Medulla oblongata (tissue), 1 donor: ENCODE results near the gene PRSS33.
A peak's percentile ranks its signal among the peaks of the same experiment; 100 is the strongest.

Source experiments
- DNase-seq: peaks from one replicate; pipeline ENCODE4 v3.0.0-alpha.2; 2015; ENCODE audit errors: extremely low spot score

The PRSS33 gene

DNA sequence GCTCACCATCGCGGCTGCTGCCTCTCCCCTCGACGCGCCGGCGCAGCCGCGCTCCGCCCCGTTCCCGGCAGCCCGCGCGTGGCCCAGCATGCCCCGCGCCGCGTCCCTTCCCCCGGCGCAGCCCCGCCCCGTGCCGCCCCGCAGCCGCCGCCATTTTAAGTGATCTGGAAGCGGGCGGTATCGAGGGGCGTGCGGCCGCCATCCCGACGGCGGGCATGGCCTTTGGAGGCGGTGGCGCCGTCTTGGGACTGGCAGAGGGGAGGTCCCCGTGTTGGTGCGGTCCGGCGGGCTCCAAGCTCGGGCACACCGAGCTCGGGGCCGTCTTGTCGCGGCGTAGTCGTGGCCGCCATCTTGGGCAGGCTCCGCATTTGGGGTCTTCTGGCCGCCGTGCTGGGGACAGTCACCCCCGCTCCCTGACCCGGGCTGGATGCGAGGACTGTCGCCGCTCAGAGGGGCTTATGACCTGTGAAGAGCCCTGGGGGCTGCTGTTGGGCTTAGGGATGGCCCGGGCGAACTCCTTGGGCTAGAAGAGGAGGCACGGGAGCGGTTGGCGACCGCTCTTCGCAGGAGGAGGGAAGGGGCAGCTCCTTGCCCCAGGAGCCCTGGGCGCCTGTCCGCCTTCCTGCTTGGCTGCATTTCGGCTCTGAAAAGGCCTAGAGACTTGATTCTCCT lies 10.0 kb downstream of the PRSS33 start, which contains the start of gene ELOB:
Gene ELOB (minus strand): TSS at position 50 of the 672 bp plus-strand sequence. CDS start 41 bp downstream, at position 9.
- DNase-seq: peak; percentile 81

DNA sequence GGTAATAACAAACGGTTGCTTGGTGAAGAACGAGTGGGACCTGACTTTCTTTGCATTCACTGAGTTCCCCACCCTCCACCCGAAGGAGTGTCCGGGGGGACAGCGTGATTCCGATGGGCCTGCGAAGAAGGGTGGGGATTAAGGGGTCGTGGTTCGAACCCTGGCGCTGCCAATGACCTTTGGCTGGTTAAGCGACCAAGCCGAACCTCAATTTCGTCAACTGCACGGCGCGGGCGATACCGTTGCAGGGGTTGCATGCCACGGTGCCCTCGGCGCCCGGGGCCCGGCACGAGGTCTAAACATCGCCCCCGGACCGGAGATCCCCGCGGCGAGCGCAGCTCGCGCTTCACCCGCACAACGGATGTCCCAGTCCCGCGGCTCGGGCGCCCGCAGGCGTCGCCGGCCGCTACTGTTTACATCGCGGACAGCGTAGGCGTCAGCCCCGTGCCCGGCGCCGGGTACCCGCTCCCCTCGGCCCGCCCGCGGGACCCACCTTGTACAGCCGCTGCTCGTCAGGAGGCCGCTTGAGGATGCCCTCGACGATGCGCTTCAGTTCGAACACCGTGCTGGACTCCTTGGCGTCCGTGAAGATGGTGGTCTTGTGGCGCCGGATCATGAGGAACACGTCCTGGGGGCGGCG lies 10.7 kb downstream of the PRSS33 start:
- peak; percentile 17 for DNase-seq

DNA sequence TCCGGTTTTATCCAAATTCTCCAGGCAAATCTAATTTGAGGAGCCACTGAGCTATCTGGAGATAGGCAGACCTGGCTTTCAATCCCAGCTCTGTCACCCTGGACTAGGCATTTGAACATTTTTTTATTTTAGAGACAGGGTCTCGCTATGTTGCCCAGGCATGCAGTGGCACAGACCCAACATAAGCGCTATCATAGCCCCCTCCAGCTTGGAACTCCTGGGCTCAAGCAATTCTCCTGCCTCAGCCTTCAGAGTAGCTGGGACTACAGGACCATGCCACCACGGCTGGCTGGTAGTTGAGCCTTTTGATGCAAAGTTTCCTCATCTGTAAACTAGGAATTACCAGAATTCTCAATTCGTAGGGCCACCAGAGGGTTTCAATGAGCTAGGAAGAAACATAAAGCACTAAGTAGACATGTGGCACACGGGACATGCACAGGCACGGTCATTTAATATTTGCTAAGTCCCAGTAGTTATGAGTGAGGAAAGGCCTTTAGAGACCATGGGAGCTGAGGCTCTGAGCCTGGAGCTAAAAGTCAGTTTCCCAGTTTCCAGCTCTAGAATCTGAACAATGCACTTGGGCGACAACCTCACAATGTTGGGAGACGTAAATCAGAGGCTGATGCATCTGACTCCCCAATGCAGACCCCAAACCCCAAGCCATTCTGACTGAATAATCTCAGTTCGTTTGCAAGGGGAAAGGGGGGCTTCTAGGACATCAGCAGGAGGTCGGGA lies 11.4 kb downstream of the PRSS33 start:
- no peak for DNase-seq

DNA sequence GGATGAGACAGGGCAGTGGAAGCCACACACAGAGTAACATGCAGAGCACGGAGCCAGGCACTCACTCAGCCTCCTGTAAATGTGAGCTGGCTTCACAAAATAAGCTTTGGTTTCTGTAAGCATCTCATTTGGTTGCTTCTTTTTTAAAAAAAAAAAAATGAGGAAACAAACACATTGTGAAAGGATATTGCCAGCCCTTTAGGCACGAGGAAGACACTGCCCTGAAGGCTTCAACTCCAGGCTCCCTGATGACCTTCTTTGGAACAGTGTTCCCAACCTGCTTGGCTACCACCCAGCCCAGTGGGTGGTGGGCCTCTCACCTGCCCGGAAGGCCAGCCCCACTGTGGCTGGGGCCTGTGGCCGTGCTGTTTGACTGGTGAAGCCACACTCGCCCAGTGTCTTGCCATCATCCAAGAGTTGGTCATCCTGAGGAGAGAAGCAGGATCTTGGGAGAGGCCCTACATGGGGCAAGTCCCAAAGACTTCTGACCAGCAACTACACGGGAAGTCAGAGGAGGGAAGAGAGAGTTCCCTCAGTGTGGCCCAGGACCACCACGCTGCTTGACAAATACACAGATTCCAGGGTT lies 12.1 kb downstream of the PRSS33 start:
- no peak for DNase-seq

DNA sequence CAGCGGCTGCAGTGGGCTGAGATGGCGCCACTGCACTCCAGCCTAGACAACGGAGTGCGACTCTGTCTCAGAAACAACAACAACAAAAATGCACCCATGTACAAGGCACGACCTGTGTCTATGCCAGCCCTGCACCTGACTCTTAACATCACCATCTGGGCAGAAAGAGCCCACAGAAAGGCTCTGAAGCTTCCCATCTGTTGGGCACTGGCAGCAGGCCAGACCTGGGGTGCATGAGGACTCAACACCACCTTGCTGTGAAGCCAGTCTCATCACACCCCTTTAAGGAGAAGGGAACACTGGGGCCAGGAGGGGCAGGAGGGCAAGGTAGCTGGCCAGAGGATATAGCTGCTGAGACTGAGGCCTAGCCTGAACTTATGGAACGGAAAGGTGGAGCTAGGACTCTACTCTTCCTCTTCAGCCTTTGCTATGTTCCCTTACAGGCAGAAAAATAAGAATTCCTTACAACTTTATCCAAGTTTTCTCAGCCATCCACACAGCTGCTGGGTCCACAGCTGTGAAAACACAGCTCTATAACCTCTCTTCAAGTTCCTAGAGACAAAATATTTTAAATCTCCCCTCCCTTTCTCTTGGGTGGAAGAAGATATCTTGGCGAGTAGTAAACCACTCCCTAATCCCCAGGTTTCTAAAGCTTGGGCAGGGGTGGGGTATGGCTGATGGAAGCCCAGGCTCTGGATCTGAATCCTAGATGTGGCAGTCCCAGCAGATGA lies 13.0 kb downstream of the PRSS33 start:
- no peak for DNase-seq

DNA sequence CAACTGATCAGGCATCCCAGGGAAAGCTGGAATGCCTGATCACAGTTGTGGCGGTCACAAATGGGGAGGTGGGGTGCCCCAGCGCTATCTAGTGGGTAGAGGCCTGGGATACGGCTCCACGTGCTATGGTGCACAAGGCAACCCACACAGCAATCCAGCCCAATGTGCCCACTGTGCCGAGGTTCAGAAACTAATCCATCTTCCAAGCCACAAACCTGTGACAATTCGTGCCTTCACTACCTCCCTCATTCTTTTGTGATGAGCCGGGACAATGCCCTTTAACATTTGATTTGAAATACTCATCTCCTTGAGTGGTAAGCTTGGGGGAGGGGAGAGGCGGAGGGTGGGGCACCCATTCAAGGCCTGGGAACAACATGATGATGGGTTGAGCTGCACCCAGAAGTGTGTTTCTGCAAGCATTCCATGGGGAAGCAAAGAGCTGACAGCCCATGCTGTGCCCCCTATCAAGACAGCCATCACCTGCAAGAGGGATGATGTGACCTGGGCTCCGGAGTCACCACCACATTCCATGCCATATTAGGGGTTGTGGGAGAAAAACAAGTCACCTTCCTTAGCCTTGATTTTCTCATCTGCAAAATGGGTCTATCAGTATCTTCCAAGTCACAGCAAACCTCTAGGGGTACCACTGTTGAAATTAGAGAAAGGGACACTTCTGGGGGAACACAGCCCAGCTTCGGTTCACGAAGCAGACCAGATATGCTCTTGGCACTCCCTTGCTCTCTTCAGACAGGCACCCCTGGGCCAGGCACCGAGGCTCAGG lies 14.0 kb downstream of the PRSS33 start:
- no peak for DNase-seq

DNA sequence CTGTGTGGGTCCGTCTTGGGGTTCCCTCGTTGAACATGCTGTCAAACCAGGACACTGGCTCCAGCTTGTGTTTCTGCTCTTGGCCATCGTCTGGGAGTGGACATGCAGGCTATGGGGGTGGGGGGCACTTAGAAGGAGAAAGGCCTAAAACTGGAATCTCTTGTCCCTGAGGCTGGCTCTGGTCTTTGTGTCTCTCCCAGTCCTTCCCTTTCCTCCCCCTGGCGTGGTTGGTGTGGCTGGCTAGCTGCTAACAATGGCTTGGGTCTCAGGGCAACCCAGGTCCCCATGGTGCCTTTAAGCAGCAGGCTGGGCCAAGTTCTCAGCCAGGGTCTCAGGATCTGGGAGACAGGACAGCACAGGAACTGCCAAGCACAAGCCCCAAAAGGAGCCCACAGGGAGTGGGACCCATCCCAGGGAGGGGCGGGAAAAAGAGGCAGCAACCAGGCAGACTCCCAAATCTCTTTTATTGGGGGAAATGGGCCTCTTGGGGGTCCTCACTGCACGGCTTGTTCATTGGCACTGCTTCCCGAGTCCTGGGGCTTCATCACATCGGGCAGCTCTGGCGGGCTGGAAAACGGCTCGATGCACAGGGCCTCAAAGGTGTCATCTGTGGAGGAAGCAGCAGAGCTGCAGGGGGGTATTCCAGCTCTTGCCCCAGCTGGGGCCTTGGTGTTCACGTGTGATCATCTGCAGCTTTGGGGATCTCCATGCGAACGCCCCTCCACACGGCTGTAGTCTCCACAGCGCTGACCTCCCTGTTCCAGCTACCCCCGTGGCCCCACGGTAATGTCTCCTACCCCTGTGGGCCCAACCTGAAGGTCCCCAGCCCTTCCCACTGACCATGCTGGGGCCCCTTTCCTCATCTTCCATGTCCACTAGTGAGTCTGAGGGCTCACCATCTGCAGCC lies 15.6 kb downstream of the PRSS33 start:
- no peak for DNase-seq

DNA sequence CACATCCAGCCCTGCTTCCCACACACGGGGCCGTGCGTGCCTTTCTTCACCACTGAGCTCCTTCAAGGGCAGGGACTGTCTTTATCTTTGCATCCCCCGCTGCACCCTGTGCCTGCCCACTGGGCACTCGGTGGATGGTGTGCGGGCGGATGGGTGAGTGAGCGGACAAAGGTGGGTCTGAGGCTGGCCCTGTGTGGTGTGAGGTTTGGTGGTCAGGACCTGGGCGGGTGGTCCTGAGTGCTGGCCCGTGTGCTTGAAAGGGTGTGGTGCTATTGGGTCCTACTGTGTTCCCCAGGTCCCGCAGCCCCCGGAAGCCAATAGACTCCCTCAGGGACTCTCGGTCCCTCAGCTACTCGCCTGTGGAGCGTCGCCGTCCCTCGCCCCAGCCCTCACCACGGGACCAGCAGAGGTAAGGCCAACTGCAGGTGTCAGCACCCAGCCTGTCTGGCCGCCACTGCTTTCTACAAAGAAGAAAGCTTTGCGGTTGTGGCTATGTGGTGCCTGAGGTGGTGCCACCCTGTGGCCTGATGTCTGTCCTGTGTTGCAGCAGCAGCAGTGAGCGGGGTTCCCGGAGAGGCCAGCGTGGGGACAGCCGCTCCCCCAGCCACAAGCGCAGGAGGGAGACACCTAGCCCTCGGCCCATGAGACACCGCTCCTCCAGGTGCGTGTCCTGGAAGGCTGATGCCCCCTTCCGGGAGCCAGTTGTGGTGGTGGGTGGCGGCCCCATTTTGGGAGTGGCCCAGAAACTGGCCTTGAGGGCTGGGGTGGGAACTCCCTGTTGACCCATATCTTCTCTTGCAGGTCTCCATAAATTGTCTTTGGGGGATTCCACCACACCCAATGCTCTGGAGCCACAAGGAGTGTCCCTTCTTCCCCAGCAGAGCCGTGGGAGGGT lies 17.1 kb downstream of the PRSS33 start:
- no peak for DNase-seq

DNA sequence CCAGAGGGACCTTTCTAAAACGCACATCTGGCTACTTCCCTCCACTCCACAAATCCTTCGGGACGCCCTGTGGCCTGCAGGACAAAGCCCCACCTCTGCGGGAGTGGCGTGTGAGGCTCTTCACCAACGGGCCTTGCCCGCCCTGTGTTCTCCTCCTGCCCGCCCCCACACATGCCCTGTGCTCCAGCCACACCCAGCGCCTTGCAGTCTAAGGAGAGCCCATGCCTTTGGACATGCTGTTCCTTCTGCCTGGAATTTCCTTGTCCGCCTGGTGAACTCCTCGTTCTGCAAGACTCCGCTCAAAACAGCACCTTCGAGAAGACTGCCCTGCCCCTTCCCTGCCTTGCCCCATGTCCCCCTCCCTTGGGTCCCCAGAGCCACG lies 17.7 kb downstream of the PRSS33 start:
- DNase-seq: no peak

DNA sequence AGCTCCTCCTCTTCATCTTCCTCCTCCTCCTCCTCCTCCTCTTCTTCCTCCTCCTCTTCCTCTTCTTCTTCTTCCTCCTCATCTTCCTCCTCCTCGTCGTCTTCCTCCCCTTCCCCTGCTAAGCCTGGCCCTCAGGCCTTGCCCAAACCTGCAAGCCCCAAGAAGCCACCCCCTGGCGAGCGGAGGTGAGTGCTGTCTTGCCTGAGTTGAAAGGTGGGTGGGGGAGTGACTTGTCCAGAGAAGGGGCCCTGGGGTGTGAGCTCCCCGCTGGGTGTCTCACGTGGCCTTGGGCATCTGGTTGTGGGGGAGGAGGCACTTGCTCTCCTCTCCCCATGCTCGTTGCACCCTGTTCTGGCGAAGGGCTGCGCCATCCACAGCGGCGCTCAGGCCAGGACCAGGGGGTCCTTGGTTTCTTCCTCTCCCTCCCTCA lies 18.2 kb downstream of the PRSS33 start:
- no peak for DNase-seq

DNA sequence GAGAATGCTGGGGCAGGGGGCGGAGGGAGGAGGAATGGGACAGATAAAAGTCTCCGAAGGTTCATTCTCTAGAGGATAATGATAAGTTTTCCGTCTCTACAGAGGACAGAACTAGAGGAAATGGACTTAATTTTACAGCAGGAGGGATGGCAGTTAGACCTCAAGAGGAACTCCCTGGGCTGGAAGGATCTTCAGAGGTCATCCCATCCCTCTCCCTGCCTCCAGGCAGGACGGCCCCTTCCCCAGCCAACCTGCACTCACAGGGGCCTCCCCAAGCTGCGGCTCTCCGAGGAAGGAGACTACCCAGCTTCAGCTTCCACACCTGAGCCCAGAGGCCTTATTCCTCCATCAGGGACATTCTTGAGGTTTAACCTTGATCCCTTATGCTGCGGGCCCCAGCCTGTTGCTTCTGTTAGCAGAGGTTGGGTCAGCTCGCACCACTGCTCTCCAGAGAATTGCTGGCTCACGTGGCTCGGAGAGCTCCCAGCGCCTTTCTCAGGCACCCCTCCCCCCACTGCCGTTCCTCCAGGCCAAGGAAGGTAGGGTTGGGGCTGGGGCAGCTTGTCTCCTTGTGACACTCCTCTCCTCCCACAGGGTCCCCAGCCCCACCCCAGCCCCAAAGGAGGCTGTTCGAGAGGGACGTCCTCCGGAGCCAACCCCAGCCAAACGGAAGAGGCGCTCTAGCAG lies 18.8 kb downstream of the PRSS33 start:
- DNase-seq: no peak

DNA sequence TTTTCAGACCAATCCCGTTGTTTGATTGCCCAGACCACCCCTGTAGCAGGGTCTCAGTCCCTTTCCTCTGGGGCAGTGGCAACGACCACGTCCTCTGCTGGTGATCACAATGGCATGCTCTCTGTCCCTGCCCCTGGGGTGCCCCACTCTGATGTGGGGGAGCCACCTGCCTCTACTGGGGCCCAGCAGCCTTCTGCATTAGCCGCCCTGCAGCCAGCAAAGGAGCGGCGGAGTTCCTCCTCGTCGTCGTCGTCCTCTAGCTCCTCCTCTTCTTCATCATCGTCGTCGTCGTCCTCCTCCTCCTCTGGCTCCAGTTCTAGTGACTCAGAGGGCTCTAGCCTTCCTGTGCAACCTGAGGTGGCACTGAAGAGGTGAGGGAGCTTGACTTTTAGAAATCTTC lies 19.5 kb downstream of the PRSS33 start:
- no peak for DNase-seq

DNA sequence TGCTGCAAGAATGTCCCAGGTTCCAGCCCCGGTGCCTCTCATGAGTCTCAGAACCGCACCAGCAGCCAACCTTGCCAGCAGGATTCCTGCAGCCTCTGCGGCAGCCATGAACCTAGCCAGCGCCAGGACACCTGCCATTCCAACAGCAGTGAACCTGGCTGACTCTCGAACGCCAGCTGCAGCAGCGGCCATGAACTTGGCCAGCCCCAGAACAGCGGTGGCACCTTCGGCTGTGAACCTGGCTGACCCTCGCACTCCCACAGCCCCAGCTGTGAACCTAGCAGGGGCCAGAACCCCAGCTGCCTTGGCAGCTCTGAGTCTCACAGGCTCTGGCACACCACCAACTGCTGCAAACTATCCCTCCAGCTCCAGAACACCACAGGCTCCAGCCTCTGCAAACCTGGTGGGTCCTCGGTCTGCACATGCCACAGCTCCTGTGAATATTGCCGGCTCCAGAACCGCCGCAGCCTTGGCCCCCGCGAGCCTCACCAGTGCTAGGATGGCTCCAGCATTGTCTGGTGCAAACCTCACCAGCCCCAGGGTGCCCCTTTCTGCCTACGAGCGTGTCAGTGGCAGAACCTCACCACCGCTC lies 20.1 kb downstream of the PRSS33 start:
- DNase-seq: no peak

DNA sequence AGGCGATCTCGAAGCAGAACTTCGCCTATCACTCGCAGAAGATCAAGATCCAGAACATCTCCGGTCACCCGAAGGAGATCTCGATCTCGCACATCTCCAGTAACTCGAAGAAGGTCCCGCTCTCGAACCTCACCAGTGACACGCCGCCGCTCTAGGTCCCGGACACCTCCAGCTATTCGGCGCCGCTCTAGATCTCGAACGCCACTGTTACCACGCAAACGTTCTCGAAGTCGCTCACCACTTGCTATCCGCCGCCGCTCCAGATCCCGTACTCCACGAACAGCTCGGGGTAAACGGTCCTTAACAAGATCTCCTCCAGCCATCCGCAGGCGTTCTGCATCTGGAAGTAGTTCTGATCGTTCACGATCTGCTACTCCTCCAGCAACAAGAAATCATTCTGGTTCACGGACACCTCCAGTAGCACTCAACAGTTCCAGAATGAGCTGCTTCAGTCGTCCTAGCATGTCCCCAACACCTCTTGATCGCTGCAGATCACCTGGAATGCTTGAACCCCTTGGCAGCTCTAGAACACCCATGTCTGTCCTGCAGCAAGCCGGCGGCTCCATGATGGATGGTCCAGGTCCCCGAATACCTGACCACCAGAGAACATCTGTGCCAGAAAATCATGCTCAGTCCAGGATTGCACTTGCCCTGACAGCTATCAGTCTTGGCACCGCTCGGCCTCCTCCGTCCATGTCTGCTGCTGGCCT lies 20.8 kb downstream of the PRSS33 start:
- no peak for DNase-seq

DNA sequence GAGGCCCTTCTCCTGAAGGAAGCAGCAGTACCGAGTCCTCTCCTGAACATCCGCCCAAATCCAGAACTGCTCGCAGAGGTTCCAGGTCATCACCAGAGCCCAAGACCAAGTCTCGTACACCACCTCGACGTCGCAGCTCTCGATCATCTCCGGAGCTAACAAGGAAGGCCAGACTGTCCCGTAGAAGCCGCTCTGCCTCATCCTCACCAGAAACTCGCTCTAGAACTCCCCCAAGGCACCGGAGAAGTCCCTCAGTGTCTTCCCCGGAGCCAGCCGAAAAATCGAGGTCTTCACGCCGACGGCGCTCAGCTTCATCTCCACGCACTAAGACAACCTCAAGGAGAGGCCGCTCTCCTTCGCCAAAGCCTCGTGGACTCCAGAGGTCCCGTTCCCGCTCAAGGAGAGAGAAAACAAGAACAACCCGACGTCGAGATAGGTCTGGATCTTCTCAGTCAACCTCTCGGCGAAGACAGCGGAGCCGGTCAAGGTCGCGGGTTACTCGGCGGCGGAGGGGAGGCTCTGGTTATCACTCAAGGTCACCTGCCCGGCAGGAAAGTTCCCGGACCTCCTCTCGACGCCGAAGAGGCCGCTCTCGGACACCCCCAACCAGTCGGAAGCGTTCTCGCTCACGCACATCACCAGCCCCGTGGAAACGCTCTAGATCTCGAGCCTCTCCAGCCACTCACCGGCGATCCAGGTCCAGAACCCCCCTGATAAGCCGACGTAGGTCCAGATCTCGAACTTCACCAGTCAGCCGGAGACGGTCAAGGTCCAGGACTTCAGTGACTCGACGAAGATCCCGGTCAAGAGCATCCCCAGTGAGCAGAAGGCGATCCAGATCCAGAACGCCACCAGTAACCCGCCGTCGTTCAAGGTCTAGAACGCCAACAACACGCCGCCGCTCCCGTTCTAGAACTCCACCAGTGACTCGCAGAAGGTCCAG lies 21.6 kb downstream of the PRSS33 start:
- no peak for DNase-seq

DNA sequence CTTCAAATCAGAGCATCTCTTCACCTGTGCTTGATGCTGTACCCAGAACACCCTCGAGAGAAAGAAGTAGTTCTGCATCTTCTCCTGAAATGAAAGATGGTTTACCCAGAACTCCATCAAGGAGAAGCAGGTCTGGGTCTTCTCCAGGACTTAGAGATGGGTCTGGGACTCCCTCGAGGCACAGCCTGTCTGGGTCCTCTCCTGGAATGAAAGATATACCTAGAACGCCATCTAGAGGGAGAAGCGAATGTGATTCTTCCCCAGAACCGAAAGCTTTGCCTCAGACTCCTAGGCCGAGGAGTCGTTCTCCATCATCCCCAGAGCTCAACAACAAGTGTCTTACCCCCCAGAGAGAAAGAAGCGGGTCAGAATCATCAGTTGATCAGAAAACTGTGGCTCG lies 22.6 kb downstream of the PRSS33 start:
- DNase-seq: no peak
